GM12872 (cell line): Measurements from ENCODE around the gene PTPRN2.

ENCODE experiments used
- CTCF ChIP-seq: IDR thresholded peaks from 3 replicates; pipeline ENCODE4 v1.5.1; 2011; ENCODE audit warnings: low read depth, mild to moderate bottlenecking, low read length, moderate library complexity; ENCODE audit not compliant: insufficient read depth

Gene PTPRN2

GRCh38 chr7:157722137-157723060 lies 865.2 kb downstream of the PTPRN2 start:
- no peak for TF ChIP-seq CTCF

DNA sequence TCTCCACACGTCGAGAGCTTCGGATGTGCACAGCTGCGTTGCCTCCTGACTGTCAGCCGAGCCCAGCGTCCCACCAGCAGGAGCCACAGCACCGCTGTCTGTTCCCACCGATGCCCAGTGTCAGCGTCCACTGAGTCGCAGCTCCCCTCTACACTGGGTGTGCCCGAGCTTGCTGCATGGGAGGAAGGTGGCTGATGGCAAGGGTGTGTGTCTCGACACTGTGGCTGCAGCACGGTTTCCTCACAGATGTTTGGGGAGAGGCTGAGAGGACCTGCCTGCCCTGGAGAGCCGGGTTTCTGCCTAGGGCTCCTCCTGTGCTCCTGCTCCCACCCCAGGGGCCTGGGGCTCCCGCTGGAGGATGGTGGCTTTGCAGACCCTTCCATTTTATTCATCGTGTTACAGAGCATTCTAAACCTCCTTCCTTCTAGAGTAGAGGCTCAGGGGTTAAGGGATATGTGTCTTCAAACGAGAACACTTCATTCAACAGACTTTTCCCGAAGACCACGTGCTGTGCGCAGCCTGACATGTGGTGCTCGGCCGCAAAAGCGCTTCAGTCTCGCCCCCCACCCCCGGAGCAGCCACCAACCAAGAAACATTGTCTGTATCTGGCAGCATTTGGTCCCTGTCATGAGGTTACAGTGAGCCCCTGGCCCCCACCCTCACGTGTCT lies 866.0 kb downstream of the PTPRN2 start:
- TF ChIP-seq CTCF = no peak

GRCh38 chr7:157719705-157720655 lies 867.6 kb downstream of the PTPRN2 start:
- no peak for TF ChIP-seq CTCF

DNA sequence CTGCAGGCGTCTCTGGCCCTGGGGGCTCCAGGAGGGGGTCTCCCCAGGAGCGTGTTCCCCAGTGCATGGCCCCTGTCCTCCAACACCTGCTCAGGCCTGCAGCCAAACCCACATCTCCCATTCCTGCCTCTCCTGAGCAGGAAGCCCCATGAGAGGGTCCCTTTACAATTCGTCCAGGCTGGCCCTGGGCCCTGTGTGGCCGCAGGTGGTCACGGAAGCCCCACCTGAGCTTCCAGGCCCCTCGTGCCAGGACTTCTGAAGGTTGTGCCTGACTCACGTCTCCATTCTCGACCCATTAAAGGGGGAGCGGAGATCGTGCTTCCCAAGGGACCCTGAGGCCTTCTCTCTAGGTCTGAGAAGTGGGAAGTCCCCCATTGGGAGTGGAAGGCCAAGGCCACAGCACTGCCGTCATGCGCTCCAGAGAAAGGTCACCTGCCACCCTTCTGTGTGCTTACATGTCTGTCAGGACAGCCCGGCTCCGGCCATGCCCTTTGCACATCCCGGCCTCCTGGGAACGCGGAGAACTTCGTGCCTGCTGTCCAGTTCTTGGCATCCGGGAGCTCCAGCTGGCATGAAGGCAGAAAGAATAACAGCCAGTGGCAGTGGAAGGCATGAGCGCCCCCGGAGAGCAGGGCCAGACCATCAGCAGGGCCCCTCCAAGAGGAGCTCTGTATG lies 868.5 kb downstream of the PTPRN2 start:
- no peak for TF ChIP-seq CTCF

DNA sequence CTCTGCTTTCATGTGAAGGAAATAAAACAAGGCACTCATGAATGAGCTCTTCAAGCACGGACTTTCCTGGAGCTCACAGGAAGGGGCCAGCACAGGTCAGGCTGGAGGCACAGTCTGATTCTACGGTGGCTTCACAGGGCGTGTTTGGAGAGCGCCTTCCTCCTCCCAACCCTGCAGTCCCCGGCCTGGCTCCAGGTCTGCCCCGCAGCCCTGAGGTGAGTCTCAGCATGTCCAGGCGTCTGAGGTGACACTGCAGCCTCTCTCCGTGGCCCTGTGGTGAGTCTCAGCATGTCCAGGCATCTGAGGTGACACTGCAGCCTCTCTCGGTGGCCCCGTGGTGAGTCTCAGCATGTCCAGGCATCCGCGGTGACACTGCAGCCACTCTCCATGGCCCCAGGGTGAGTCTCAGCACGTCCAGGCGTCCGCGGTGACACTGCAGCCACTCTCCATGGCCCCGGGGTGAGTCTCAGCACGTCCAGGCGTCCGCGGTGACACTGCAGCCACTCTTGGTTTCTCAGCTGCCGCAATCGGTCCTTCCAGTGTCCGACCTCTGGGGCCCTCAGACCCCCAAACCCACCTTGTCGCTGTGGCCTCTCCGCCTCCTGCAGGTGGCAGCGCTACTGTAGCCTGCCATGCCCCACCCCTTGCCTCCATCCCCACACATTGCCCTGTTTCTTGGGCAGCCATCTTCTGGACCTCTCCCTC lies 869.2 kb downstream of the PTPRN2 start:
- no peak for TF ChIP-seq CTCF

DNA sequence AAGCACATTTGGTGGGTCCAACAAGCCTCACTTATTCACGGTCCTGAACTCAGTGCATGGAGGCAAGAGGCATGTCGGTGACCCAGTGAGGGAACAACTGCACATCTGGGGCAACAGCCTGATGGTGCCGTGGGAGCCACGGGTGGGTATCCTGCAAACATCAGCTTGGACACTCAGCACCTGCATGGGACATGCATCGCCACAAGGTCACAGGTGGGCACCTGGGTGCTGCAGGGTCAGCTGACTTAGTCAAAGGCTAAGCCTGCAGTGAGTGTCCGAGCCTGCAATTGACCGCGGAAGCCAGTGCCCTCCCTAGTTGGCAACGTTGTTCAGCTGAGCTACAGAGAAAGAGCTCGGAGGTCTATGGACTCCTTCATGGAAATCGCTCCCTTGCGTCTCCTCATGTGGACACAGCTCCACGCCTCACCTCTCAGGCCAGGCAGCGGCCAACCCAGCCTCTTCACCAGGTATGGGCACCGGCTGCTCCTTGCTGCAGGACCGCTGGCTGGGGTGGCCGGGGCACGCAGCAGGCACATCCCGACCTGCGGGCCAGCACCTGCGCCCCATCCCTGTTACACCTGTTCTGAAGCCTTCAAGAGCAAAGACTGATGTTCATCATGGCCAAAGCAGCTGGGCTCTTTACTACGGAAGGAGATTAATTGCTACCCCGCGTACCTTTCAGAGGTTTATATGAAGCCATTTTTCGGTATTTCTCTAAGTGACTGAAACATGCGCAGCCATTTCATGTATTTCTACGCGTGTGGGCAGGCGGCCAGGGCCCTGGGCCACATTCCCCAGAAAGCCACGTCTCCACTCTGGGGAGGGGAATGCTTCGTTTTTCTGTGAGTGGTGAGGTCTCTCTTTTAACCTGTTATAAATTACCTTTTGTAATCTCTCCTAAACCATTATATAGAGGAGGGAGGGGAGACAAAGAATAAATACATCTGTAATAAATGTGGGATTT lies 870.1 kb downstream of the PTPRN2 start:
- no peak for TF ChIP-seq CTCF
